ENCODE measurements around the gene CAND1. TPM values are rescaled to one million over a fixed set of nuclear protein-coding genes. Genes with fewer than 3 reads are reported as not detected.

Gene CAND1
- total RNA-seq, 1 experiment from 2014 or later = 190 TPM

GRCh38 chr12:67344979-67345710, 76.0 kb downstream of the CAND1 start:
- TF ChIP-seq SIN3A (IDR thresholded peaks at IDR 0.05; ENCODE audit: borderline replicate concordance, insufficient read depth, low read depth, low read length) (no peak), TCF7L2 (IDR thresholded peaks at IDR 0.05; ENCODE audit: low read depth, low read length) (no peak), CTCF (IDR thresholded peaks at IDR 0.05) (no peak), REST (IDR thresholded peaks at IDR 0.05; ENCODE audit: insufficient read depth in 1 of 2, low read depth in 2 of 2, low read length in 1 of 2) (no peak), POLR2AphosphoS5 (IDR thresholded peaks at IDR 0.05; ENCODE audit: low read depth, low read length) (no peak)
- CTCF ChIA-PET = no interaction called here
- no peak overlapping the region for H3K27ac ChIP-seq (ENCODE audit: low read length)

GRCh38 chr12:67348683-67349082, 79.5 kb downstream of the CAND1 start:
- in situ Hi-C loops (cut with HindIII; ENCODE audit: low pct_unique_long_range_greater_than_20kb, low sequenced_read_pairs) (no loop called here), intact Hi-C loops (cut with micrococcal nuclease; ENCODE audit: unreplicated experiment) (no loop called here)
- CTCF ChIA-PET = no interaction called here
- H3K27me3 ChIP-seq (ENCODE audit: control insufficient read depth, insufficient read depth, low read length) = no peaks in the 10 kb centered on the region
- POLR2A ChIA-PET = no interaction called here
- no peak overlapping the region for H3K27ac ChIP-seq (ENCODE audit: low read length)
- no peaks in the 10 kb centered on the region for H3K4me1 ChIP-seq (ENCODE audit: control insufficient read depth, insufficient read depth, low read length)
- DNase-seq (ENCODE audit: low read depth, low spot score) (no peak), ATAC-seq (no peak)
- no peaks in the 10 kb centered on the region for H3K36me3 ChIP-seq (ENCODE audit: control insufficient read depth, insufficient read depth, low read length)
- TF ChIP-seq CTCF (IDR thresholded peaks at IDR 0.05) (no peak), POLR2AphosphoS5 (IDR thresholded peaks at IDR 0.05; ENCODE audit: low read depth, low read length) (no peak), SIN3A (IDR thresholded peaks at IDR 0.05; ENCODE audit: borderline replicate concordance, insufficient read depth, low read depth, low read length) (no peak), TCF7L2 (IDR thresholded peaks at IDR 0.05; ENCODE audit: low read depth, low read length) (no peak), REST (IDR thresholded peaks at IDR 0.05; ENCODE audit: insufficient read depth in 1 of 2, low read depth in 2 of 2, low read length in 1 of 2) (no peak)
- H3K9me3 ChIP-seq (ENCODE audit: control insufficient read depth, insufficient read depth, low read depth, low read length) = no peaks in the 10 kb centered on the region
- no TSS peak for BruUV-seq (replicated peaks)
- H3K4me3 ChIP-seq (ENCODE audit: low read depth in 2 of 2, low read length in 2 of 2) = no peak overlapping the region

More at GRCh38 chr12:67344979-67345710, 76.0 kb downstream of the CAND1 start:
- no peaks in the 10 kb centered on the region for H3K9me3 ChIP-seq (ENCODE audit: control insufficient read depth, insufficient read depth, low read depth, low read length)
- BruUV-seq (replicated peaks) = no TSS peak
- POLR2A ChIA-PET = no interaction called here
- H3K36me3 ChIP-seq (ENCODE audit: control insufficient read depth, insufficient read depth, low read length) = no peaks in the 10 kb centered on the region
- intact Hi-C loops (cut with micrococcal nuclease; ENCODE audit: unreplicated experiment) (no loop called here), in situ Hi-C loops (cut with HindIII; ENCODE audit: low pct_unique_long_range_greater_than_20kb, low sequenced_read_pairs) (no loop called here)
- ATAC-seq (no peak), DNase-seq (ENCODE audit: low read depth, low spot score) (no peak)
- H3K4me1 ChIP-seq (ENCODE audit: control insufficient read depth, insufficient read depth, low read length) = no peaks in the 10 kb centered on the region
- no peaks in the 10 kb centered on the region for H3K27me3 ChIP-seq (ENCODE audit: control insufficient read depth, insufficient read depth, low read length)
- H3K4me3 ChIP-seq (ENCODE audit: low read depth in 2 of 2, low read length in 2 of 2) = no peak overlapping the region
